GM12864 (cell line): ENCODE data around the gene CCNL1.

ENCODE experiments used
- DNase-seq: peaks from one replicate; pipeline ENCODE4 v3.0.0-alpha.2; 2011; ENCODE audit warnings: low read depth
- H3K4me3 ChIP-seq: 2 replicates; pipeline ENCODE4 v1.5.1; 2011; ENCODE audit warnings: mild to moderate bottlenecking, low read depth, low read length, control low read depth
- CTCF ChIP-seq: IDR thresholded peaks from 2 replicates; pipeline ENCODE4 v1.5.1; 2011; ENCODE audit warnings: low read depth, mild to moderate bottlenecking, moderate library complexity, low read length, control low read depth, inconsistent platforms; ENCODE audit errors: missing control alignments

Gene CCNL1

GRCh38 chr3:157099326-157100095, 60.4 kb downstream of the CCNL1 start:
- no peak for DNase-seq
- H3K4me3 ChIP-seq, result no peak overlapping the region
- TF ChIP-seq CTCF, result no peak

GRCh38 chr3:157098823-157099185, 61.1 kb downstream of the CCNL1 start:
- no peak for DNase-seq
- no peak for TF ChIP-seq CTCF
- no peak overlapping the region for H3K4me3 ChIP-seq

GRCh38 chr3:157098121-157098822, 61.7 kb downstream of the CCNL1 start:
- TF ChIP-seq CTCF, result no peak
- H3K4me3 ChIP-seq, result no peak overlapping the region
- DNase-seq, result no peak
